PFSK-1 (cell line): ENCODE data around the gene BSND.

ENCODE experiments used
- FOXP2 ChIP-seq: optimal IDR thresholded peaks from 2 replicates; pipeline ENCODE3; 2011; ENCODE audit warnings: borderline replicate concordance, control low read depth, inconsistent platforms; ENCODE audit not compliant: insufficient read depth; ENCODE audit errors: extremely low read length, extremely low read depth
- POLR2AphosphoS5 ChIP-seq: IDR thresholded peaks from 2 replicates; pipeline ENCODE4 v1.6.1; 2012; ENCODE audit warnings: low read depth, mild to moderate bottlenecking, control low read depth, low read length, moderate library complexity
- REST ChIP-seq, 2 experiments: IDR thresholded peaks; 2 replicates each; pipeline versions ENCODE4 v1.6.1 to v1.8.0; 2011 to 2012; ENCODE audit warnings: low read depth in 2 of 2, low read length in 2 of 2, control low read depth in 1 of 2, inconsistent platforms in 1 of 2, mild to moderate bottlenecking in 1 of 2, moderate library complexity in 1 of 2; ENCODE audit not compliant: insufficient read depth in 1 of 2
- SIN3A ChIP-seq: IDR thresholded peaks from 2 replicates; pipeline ENCODE4 v1.6.1; 2012; ENCODE audit warnings: mild to moderate bottlenecking, low read length, moderate library complexity, borderline replicate concordance; ENCODE audit not compliant: insufficient read depth
- TAF1 ChIP-seq: IDR thresholded peaks from 2 replicates; pipeline ENCODE4 v1.6.1; 2012; ENCODE audit warnings: low read length, control low read depth, borderline replicate concordance; ENCODE audit not compliant: insufficient read depth

BSND gene

GRCh38 chr1:55012661-55013060, 13.9 kb downstream of the BSND start:
- TF ChIP-seq FOXP2 (no peak), SIN3A (no peak), TAF1 (no peak), POLR2AphosphoS5 (no peak), REST (IDR thresholded peaks at IDR 0.05; ENCODE audit: insufficient read depth in 1 of 2, low read depth in 2 of 2, low read length in 2 of 2) (no peak)

- TF ChIP-seq POLR2AphosphoS5 = no peak
These were observed 16.4 kb downstream of the BSND start for GRCh38 chr1:55015123-55015522.

GRCh38 chr1:55015731-55016620, 17.2 kb downstream of the BSND start:
- TF ChIP-seq TAF1 (no peak), POLR2AphosphoS5 (no peak), REST (IDR thresholded peaks at IDR 0.05; ENCODE audit: insufficient read depth in 1 of 2, low read depth in 2 of 2, low read length in 2 of 2) (no peak), SIN3A (no peak), FOXP2 (no peak)

GRCh38 chr1:55018395-55018794, 19.7 kb downstream of the BSND start:
- TF ChIP-seq FOXP2 (no peak), REST (IDR thresholded peaks at IDR 0.05; ENCODE audit: insufficient read depth in 1 of 2, low read depth in 2 of 2, low read length in 2 of 2) (no peak), TAF1 (no peak), POLR2AphosphoS5 (no peak), SIN3A (no peak)

GRCh38 chr1:55021942-55022546, 23.3 kb downstream of the BSND start:
- TF ChIP-seq SIN3A (no peak), FOXP2 (peak; percentile 56), REST (IDR thresholded peaks at IDR 0.05; ENCODE audit: insufficient read depth in 1 of 2, low read depth in 2 of 2, low read length in 2 of 2) (0 out of 4 replicates have a peak, but pooled peaks of 1 of the 2 experiments have one; percentile 40)
